ENCODE results near the gene PARD6B.

GRCh38 chr20:50801747-50802125 lies 70.4 kb downstream of the PARD6B start:
- TF ChIP-seq CTCF (IDR thresholded peaks at IDR 0.05) (no peak), ZFX (IDR thresholded peaks at IDR 0.05; ENCODE audit: borderline replicate concordance) (no peak)
